Gastroesophageal sphincter (tissue), 4 donors: ENCODE data around the gene SPON1. TPM values are rescaled to one million over a fixed set of nuclear protein-coding genes. Genes with fewer than 3 reads are reported as not detected.

Experiments used
- ATAC-seq: fragments of 150-250 bp; one replicate; pipeline ENCODE4 v1.9.1; 2016; ENCODE audit warnings: mild to moderate bottlenecking, moderate library complexity
- H3K27ac ChIP-seq, 4 donors: fragments of 200-600 bp; sonication (generic) in 3 of 4; 1 replicate in 3 of 4; 2 replicates in 1 of 4; pipeline ENCODE4 v1.5.1; 2016 to 2019
- H3K27me3 ChIP-seq: fragments of 200-600 bp; sonication (generic); one replicate; pipeline ENCODE4 v1.5.1; 2019
- H3K36me3 ChIP-seq, 2 donors: fragments of 200-600 bp; sonication (generic); one replicate each; pipeline ENCODE4 v1.5.1; 2019; ENCODE audit warnings: control low read depth in 1 of 2
- H3K4me1 ChIP-seq, 3 donors: fragments of 200-600 bp; sonication (generic); 1 replicate in 2 of 3; 2 replicates in 1 of 3; pipeline ENCODE4 v1.5.1; 2016 to 2019; ENCODE audit warnings: control low read depth in 2 of 3
- H3K4me3 ChIP-seq, 2 donors: fragments of 200-600 bp; sonication (generic); one replicate each; pipeline ENCODE4 v1.5.1; 2019; ENCODE audit warnings: mild to moderate bottlenecking in 1 of 2, moderate library complexity in 1 of 2
- H3K9me3 ChIP-seq, 3 donors: fragments of 200-600 bp; sonication (generic); one replicate each; pipeline ENCODE4 v1.5.1; 2017 to 2019; ENCODE audit warnings: control low read depth in 2 of 3
- EP300 ChIP-seq: sonication (generic); formaldehyde crosslinking; IDR thresholded peaks from one replicate; pipeline ENCODE4 v1.6.1; 2017; ENCODE audit warnings: antibody characterized with exemption, mild to moderate bottlenecking
- POLR2A ChIP-seq, 2 donors: fragments of 450-650 bp; IDR thresholded peaks; one replicate each; pipeline ENCODE4 v1.6.1; 2017; ENCODE audit warnings: antibody characterized with exemption in 2 of 2, mild to moderate bottlenecking in 2 of 2, moderate library complexity in 1 of 2
- POLR2AphosphoS5 ChIP-seq: sonication (generic); formaldehyde crosslinking; IDR thresholded peaks from one replicate; pipeline ENCODE4 v1.6.1; 2017; ENCODE audit warnings: antibody characterized with exemption
- WGBS, 2 donors: methylation state at CpG; one replicate each; pipeline ENCODE4 v1.1.5; 2018; ENCODE audit warnings: low coverage in 1 of 2; 5-methylcytosine and 5-hydroxymethylcytosine counted together
- total RNA-seq, 4 donors: library from RNA; depleted of rRNA; stranded (reverse); fragments of >200 nt; gene quantifications; one replicate each; pipeline ENCODE4 v1.1.0, GENCODE V29; 2016
- TF ChIP-seq, protein P1 (sequence below), 4 experiments: fragments of 200-600 bp in 2 of 4; fragments of 450-650 bp in 2 of 4; sonication (generic) in 1 of 4; IDR thresholded peaks; one replicate each; pipeline ENCODE4 v1.5.1; 2017 to 2019; ENCODE audit warnings: antibody characterized with exemption in 4 of 4, mild to moderate bottlenecking in 2 of 4, moderate library complexity in 2 of 4

SPON1 gene
- total RNA-seq, 4 donors from 2014 or later, result 11.0 to 121 (median 64.6) TPM

- Histone ChIP-seq H3K9me3 (peaks cover 0 to 10% (median 0%) of the 10 kb centered on the region in 3 donors), H3K4me3 (no peak overlapping the region), H3K27me3 (no peaks in the 10 kb centered on the region), H3K4me1 (peaks cover 3 to 17% (median 4%) of the 10 kb centered on the region in 3 donors), H3K27ac (no peak overlapping the region), H3K36me3 (no peaks in the 10 kb centered on the region)
- WGBS, 2 donors, result 36 to 38% methylated on average over 4 to 5 of the region's 5 CpGs
- ATAC-seq, result no peak
- TF ChIP-seq POLR2AphosphoS5 (peak; percentile 24), POLR2A (IDR thresholded peaks at IDR 0.05) (no peak), EP300 (no peak)
- TF ChIP-seq, protein P1, sequence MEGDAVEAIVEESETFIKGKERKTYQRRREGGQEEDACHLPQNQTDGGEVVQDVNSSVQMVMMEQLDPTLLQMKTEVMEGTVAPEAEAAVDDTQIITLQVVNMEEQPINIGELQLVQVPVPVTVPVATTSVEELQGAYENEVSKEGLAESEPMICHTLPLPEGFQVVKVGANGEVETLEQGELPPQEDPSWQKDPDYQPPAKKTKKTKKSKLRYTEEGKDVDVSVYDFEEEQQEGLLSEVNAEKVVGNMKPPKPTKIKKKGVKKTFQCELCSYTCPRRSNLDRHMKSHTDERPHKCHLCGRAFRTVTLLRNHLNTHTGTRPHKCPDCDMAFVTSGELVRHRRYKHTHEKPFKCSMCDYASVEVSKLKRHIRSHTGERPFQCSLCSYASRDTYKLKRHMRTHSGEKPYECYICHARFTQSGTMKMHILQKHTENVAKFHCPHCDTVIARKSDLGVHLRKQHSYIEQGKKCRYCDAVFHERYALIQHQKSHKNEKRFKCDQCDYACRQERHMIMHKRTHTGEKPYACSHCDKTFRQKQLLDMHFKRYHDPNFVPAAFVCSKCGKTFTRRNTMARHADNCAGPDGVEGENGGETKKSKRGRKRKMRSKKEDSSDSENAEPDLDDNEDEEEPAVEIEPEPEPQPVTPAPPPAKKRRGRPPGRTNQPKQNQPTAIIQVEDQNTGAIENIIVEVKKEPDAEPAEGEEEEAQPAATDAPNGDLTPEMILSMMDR (IDR thresholded peaks at IDR 0.05), result no peak
Observed at GRCh38 chr11:14223636-14224288, 261.2 kb downstream of the SPON1 start.

DNA sequence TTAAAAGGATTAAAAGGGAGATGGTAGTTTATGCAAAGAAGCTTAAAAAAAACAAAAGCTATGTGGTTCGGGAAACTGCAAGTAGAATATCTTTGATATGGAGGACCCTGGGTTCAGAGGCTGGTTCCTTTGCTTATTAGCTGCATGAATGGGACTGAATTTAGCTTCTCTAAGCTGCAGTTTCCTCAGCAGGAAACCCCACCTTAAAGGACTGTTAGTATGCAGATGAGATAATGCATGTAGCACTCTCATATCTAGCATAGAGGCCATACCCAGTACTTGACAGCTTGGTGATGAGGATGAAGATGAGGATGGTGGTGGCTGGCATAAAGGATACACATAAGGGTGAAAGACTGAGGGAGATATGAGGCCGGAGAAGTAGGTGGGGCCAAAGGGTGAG lies 261.9 kb downstream of the SPON1 start:
- no peak for ATAC-seq
- Histone ChIP-seq H3K27me3 (no peaks in the 10 kb centered on the region), H3K9me3 (peaks cover 0 to 10% (median 0%) of the 10 kb centered on the region in 3 donors), H3K36me3 (no peaks in the 10 kb centered on the region), H3K27ac (no peak overlapping the region), H3K4me3 (no peak overlapping the region), H3K4me1 (peaks cover 3 to 17% (median 4%) of the 10 kb centered on the region in 3 donors)
- WGBS, 2 donors, result 53 to 56% methylated on average over 2 of the region's 2 CpGs
- no peak for TF ChIP-seq POLR2A (IDR thresholded peaks at IDR 0.05)
- TF ChIP-seq POLR2AphosphoS5, result no peak
- TF ChIP-seq EP300, result no peak
- TF ChIP-seq, protein P1 (IDR thresholded peaks at IDR 0.05), result no peak

- no peaks in the 10 kb centered on the region for H3K27me3 ChIP-seq
- no peak for TF ChIP-seq POLR2A (IDR thresholded peaks at IDR 0.05)
- no peak for TF ChIP-seq POLR2AphosphoS5
- TF ChIP-seq, protein P1 (IDR thresholded peaks at IDR 0.05), result no peak
- TF ChIP-seq EP300, result no peak
- 90 to 95% methylated on average over 4 of the region's 4 CpGs for WGBS, 2 donors
- H3K27ac ChIP-seq, result no peak overlapping the region
- H3K9me3 ChIP-seq, result peaks cover 0 to 10% (median 0%) of the 10 kb centered on the region in 3 donors
- peaks cover 3 to 17% (median 4%) of the 10 kb centered on the region in 3 donors for H3K4me1 ChIP-seq
- no peaks in the 10 kb centered on the region for H3K36me3 ChIP-seq
- no peak overlapping the region for H3K4me3 ChIP-seq
- ATAC-seq, result no peak
Observed at GRCh38 chr11:14225666-14226065, 263.1 kb downstream of the SPON1 start.

DNA sequence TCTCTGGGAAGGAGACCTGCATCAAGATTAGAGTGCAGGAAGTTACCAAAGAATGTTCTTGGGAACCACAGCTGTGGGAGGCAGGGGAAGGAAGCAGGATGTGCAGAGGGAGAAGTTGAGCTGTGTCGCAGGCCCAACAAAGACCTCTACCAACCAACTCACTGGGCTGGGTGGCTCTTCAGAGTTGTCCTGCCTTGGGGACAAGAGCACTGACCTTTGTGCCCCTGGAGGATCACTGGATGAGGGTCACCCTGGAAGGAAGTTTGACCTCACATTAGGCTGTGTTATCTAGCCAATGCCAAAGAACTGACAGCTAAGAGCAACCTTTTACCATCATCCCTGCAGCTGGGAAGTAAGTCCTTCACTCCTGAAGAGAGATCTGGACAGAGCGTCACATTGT lies 265.8 kb downstream of the SPON1 start:
- TF ChIP-seq EP300, result no peak

GRCh38 chr11:14229472-14229871 lies 266.9 kb downstream of the SPON1 start:
- peaks cover 0 to 1% (median 0%) of the 10 kb centered on the region in 3 donors for H3K4me1 ChIP-seq
- H3K9me3 ChIP-seq, result peaks cover 0 to 10% (median 0%) of the 10 kb centered on the region in 3 donors
- no peak overlapping the region for H3K4me3 ChIP-seq
- WGBS, 2 donors, result 78 to 100% methylated on average over 2 to 6 of the region's 11 CpGs
- no peak for TF ChIP-seq EP300
- TF ChIP-seq POLR2AphosphoS5, result no peak
- TF ChIP-seq, protein P1 (IDR thresholded peaks at IDR 0.05), result no peak
- no peak for TF ChIP-seq POLR2A (IDR thresholded peaks at IDR 0.05)
- H3K27me3 ChIP-seq, result no peaks in the 10 kb centered on the region
- ATAC-seq, result no peak
- no peak overlapping the region for H3K27ac ChIP-seq
- H3K36me3 ChIP-seq, result no peaks in the 10 kb centered on the region

More for the DNA sequence above, 265.8 kb downstream of the SPON1 start:
- Histone ChIP-seq H3K9me3 (peaks cover 0 to 10% (median 0%) of the 10 kb centered on the region in 3 donors), H3K4me3 (no peak overlapping the region), H3K4me1 (peaks cover 3 to 12% (median 4%) of the 10 kb centered on the region in 3 donors), H3K27me3 (no peaks in the 10 kb centered on the region), H3K36me3 (no peaks in the 10 kb centered on the region), H3K27ac (no peak overlapping the region)
- 100% methylated on average over 1 of the region's 2 CpGs for WGBS, 2 donors
- no peak for ATAC-seq
